ENCODE data around the gene PHETA2. TPM values are rescaled to one million over a fixed set of nuclear protein-coding genes. Genes with fewer than 3 reads are reported as not detected.

The PHETA2 gene
- total RNA-seq, 1 experiment from 2014 or later, result 2.6 TPM

GRCh38 chr22:42091455-42091782, 17.4 kb downstream of the PHETA2 start:
- no CpG with 5 or more reads among the region's 7 CpGs for WGBS (ENCODE audit: extremely low coverage, insufficient read length, low lambda C conversion rate)

More at GRCh38 chr22:42091455-42091782, 17.4 kb downstream of the PHETA2 start:
- Histone ChIP-seq H4K5ac (ENCODE audit: insufficient read length, low read depth, low read length) (no peak overlapping the region), H3K4me2 (ENCODE audit: insufficient read depth, insufficient read length, low read length) (peak overlapping the region; percentile 68), H3K23me2 (ENCODE audit: insufficient read length, low read depth, low read length, poor library complexity, severe bottlenecking) (peaks cover 6% of the 10 kb centered on the region), H3K23ac (ENCODE audit: insufficient read length, low read depth, low read length) (no peak overlapping the region), H2BK120ac (ENCODE audit: low read depth, low read length, poor library complexity, severe bottlenecking) (no peak overlapping the region), H4K8ac (replicated peaks; ENCODE audit: insufficient read length, low read depth, low read length) (no peak overlapping the region), H2BK12ac (ENCODE audit: insufficient read length, low read depth, low read length) (no peak overlapping the region), H2AK5ac (ENCODE audit: insufficient read length, low read length) (no peak overlapping the region), H2AFZ (ENCODE audit: low read length) (no peak overlapping the region), H3K9ac (ENCODE audit: extremely low read depth, insufficient read length, low read length) (no peak overlapping the region), H3K27me3 (ENCODE audit: insufficient read depth, low read length) (no peaks in the 10 kb centered on the region), H2BK20ac (ENCODE audit: low read depth, low read length, poor library complexity, severe bottlenecking) (no peak overlapping the region), H3T11ph (ENCODE audit: low read length) (no peak overlapping the region), H2BK5ac (ENCODE audit: insufficient read length, low read length) (no peak overlapping the region), H3K27ac (ENCODE audit: insufficient read length, low read depth, low read length) (no peak overlapping the region), H4K91ac (ENCODE audit: insufficient read length, low read depth, low read length) (no peak overlapping the region), H4K20me1 (ENCODE audit: control insufficient read depth, insufficient read depth, insufficient read length) (no peaks in the 10 kb centered on the region), H3K4me1 (ENCODE audit: insufficient read depth, low read length) (no peaks in the 10 kb centered on the region; the same call in 1 of the 2 replicates), H3K18ac (ENCODE audit: insufficient read length, low read depth, low read length) (no peak overlapping the region), H3K79me1 (ENCODE audit: insufficient read depth, low read depth, low read length, poor library complexity, severe bottlenecking) (peaks cover 3% of the 10 kb centered on the region), H2BK15ac (ENCODE audit: low read depth, low read length) (no peak overlapping the region), H3K56ac (ENCODE audit: insufficient read length, low read depth, low read length) (no peak overlapping the region), H3K4ac (ENCODE audit: low read depth, low read length) (no peak overlapping the region), H3K14ac (ENCODE audit: insufficient read depth, low read length) (no peak overlapping the region), H3K79me2 (ENCODE audit: insufficient read depth, low read length) (no peaks in the 10 kb centered on the region; the same call in 1 of the 2 replicates), H3K9me3 (ENCODE audit: control insufficient read depth, low read depth, low read length) (no peaks in the 10 kb centered on the region)
- peaks cover 10 to 11% of the 10 kb centered on the region in 2 experiments; a peak in 4 of 5 replicates for H3K9me3 Mint-ChIP-seq
- DNase-seq, result no peak
- TF ChIP-seq, protein P1, sequence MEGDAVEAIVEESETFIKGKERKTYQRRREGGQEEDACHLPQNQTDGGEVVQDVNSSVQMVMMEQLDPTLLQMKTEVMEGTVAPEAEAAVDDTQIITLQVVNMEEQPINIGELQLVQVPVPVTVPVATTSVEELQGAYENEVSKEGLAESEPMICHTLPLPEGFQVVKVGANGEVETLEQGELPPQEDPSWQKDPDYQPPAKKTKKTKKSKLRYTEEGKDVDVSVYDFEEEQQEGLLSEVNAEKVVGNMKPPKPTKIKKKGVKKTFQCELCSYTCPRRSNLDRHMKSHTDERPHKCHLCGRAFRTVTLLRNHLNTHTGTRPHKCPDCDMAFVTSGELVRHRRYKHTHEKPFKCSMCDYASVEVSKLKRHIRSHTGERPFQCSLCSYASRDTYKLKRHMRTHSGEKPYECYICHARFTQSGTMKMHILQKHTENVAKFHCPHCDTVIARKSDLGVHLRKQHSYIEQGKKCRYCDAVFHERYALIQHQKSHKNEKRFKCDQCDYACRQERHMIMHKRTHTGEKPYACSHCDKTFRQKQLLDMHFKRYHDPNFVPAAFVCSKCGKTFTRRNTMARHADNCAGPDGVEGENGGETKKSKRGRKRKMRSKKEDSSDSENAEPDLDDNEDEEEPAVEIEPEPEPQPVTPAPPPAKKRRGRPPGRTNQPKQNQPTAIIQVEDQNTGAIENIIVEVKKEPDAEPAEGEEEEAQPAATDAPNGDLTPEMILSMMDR (conservative IDR thresholded peaks at IDR 0.05), result no peak
- peaks cover 4 to 15% of the 10 kb centered on the region in 2 experiments for H3K4me1 Mint-ChIP-seq
- peaks cover 21 to 25% (median 24%) of the 10 kb centered on the region in 3 experiments for H3K36me3 Mint-ChIP-seq (ENCODE audit: insufficient read depth in 1 of 3, low read depth in 3 of 3)
- peak overlapping the region; percentile 95 to 96 for H3K4me3 Mint-ChIP-seq
- H3K27ac Mint-ChIP-seq, result no peak overlapping the region
- peaks cover 19% of the 10 kb centered on the region for H3K27me3 Mint-ChIP-seq (ENCODE audit: low read depth)

Measured in H9 (cell line).